Stimulated activated effector memory CD8-positive, alpha-beta T cell treated with anti-CD3 and anti-CD28 coated beads, Interleukin-12 subunit alpha, Interleukin-12 subunit beta, amount 100 ng/mL, for 72 hours (primary cell): Measurements from ENCODE around the gene NPPC.
"Not testable (repeated sequence)": the region's sequence is repeated elsewhere in the genome, so short reads cannot be mapped to it uniquely, and the experiment has no call there.

Experiments
- ATAC-seq: fragments of 150-1000 bp; cut with Tn5 transposase; 2 replicates; pipeline ENCODE4 v1.10.0; 2021
- DNase-seq, 2 donors: peaks; one replicate each; pipeline ENCODE4 v3.0.0; 2021 to 2022; ENCODE audit warnings: low spot score in 2 of 2
- H3K27ac Mint-ChIP-seq: one replicate; pipeline ENCODE4 v1.8.0; 2022; ENCODE audit warnings: mild to moderate bottlenecking, mixed read lengths
- H3K36me3 Mint-ChIP-seq: one replicate; pipeline ENCODE4 v1.8.0; 2022; ENCODE audit warnings: mild to moderate bottlenecking, mixed read lengths
- H3K4me1 Mint-ChIP-seq: one replicate; pipeline ENCODE4 v1.8.0; 2022; ENCODE audit warnings: mixed read lengths
- H3K4me3 Mint-ChIP-seq: one replicate; pipeline ENCODE4 v1.8.0; 2022; ENCODE audit warnings: mild to moderate bottlenecking, mixed read lengths
- H3K9me3 Mint-ChIP-seq: one replicate; pipeline ENCODE4 v1.8.0; 2022; ENCODE audit warnings: mixed read lengths

Gene NPPC

DNA sequence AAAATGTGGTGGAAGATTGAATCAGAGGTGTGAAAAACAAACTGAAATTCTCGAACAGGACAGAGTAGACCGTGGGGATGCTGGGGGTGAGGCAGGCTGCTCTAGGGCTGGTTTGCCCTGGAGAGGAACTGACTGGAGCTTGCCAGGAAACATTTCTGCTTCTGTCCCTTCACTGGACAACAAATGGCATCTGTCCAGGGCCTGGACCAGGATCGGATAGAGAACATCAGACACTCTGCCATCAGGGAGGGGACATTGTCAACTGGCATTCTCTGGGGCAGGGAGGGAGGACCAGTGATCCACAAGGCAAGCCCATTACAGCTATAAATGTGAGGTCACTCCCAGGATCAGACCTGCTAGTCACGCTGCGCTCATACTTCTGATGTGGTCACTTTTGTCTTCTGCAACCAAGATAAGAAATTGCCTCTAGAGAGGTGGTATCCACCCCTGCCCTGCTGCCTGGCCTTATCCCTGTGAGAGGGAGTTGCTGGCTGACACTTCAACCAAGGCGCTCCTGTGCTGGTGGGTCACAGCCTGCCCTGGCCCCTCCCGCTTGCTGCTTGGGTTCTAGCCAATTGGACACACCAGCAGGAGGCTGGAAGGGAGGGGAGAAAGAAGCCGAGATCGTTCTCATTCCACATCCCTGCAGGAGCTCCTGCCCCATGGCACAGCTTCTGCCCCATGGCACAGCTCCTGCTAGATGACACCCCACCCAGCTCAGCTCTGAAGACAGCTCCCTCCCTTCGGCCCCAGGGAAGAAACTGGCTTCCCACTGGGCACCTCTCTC is 8.7 kb downstream of the NPPC start:
- H3K27ac Mint-ChIP-seq = no peak overlapping the region
- no peaks in the 10 kb centered on the region for H3K4me1 Mint-ChIP-seq
- no peak overlapping the region for H3K4me3 Mint-ChIP-seq
- peak; percentile 24 for ATAC-seq
- no peak for DNase-seq
- no peaks in the 10 kb centered on the region for H3K9me3 Mint-ChIP-seq
- H3K36me3 Mint-ChIP-seq = no peaks in the 10 kb centered on the region

DNA sequence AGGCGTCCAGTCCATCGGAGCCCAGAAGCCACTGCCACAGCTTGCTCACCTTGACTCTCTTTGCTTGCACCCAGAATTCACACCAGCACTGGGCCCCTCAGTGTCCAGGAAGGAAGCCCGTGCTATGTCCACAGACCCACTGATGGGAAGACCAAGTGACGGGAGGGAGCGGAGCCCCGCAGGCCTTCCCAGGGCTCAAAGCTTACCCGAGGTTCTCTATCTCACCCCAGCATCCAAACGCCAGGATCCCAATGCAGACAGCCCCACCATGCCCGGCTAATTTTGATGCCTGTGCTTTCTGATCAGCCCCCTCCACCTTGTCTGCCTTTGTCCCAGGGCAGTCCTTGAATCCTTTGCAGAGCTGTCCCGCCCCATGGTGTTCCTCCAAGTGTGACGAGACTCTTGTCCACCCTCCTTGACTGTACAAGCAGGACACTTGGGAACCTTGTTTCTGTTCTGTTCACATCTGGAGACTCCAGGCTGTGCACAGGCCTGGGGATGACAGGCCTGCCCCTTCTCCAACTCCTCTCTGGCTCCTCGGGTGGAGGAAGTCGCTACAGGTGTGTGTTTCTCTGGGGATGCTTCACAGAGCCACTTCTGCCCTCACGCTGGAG is 12.0 kb downstream of the NPPC start:
- Mint-ChIP-seq H3K4me3 (no peak overlapping the region), H3K9me3 (no peaks in the 10 kb centered on the region), H3K27ac (no peak overlapping the region), H3K36me3 (no peaks in the 10 kb centered on the region), H3K4me1 (peaks cover 12% of the 10 kb centered on the region)
- DNase-seq (no peak), ATAC-seq (no peak)

DNA sequence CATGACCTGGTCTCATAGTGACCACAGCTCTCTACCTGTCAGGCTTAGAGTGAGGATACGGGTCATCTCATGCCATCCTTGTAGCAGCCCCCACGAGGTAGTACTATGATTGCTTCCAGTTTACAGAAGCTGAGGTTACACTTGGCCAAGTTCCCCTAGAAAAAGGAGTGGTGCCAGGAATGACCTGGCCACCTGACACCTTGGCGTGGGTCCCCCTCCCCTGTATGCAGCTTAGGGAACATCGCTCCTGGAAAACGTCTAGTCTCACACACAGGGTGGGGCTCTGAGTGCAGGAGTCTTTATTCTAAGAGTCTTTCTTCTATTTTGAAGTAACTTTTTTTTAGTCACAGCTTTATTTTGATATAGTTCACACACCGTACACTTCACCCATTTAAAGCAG is 14.8 kb downstream of the NPPC start:
- no peak overlapping the region for H3K27ac Mint-ChIP-seq
- H3K9me3 Mint-ChIP-seq = no peaks in the 10 kb centered on the region
- ATAC-seq (no peak), DNase-seq (no peak)
- no peaks in the 10 kb centered on the region for H3K36me3 Mint-ChIP-seq
- H3K4me3 Mint-ChIP-seq = no peak overlapping the region
- H3K4me1 Mint-ChIP-seq = peaks cover 12% of the 10 kb centered on the region

DNA sequence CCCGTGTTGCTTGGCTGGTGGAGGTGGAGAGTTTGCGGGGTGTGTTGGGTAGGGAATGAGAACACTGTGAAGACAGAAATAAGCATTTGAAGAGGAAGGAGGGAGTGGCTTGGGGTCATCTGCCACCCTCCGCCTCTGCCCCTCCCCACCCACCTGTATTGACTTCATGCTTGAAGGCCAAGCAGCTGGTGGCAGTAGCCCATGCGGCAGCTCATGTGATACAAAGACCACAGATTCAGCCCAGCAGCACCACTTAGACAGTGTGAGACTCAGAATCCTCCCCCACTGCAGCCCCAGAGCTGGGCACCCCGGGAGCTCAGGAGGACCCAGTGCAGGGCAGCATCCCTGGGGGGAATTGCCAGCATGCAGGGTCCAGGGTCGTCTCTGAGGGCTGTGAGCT is 15.4 kb downstream of the NPPC start:
- peaks cover 12% of the 10 kb centered on the region for H3K4me1 Mint-ChIP-seq
- DNase-seq (no peak), ATAC-seq (peak; percentile 27)
- H3K9me3 Mint-ChIP-seq = no peaks in the 10 kb centered on the region
- no peaks in the 10 kb centered on the region for H3K36me3 Mint-ChIP-seq
- no peak overlapping the region for H3K4me3 Mint-ChIP-seq
- no peak overlapping the region for H3K27ac Mint-ChIP-seq

DNA sequence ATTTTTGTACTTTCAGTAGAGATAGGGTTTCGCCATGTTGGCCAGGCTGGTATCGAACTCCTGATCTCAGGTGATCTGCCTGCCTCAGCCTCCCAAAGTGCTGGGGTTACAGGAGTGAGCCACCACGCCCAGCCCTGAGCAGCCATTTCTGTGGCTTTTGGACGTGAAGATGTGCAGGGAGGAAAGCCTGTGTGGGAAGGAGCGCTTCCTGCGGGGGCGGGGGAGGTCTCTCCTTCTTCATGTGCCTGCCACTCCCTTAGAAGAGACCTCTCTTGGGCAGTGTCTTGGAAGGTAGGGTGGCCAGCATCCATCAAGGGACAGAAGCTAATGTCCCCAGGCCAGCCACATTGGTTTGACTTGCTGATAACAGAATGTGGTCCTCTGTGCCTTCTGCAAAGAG is 16.0 kb downstream of the NPPC start:
- H3K27ac Mint-ChIP-seq, ATAC-seq, H3K4me3 Mint-ChIP-seq, DNase-seq, H3K9me3 Mint-ChIP-seq, H3K36me3 Mint-ChIP-seq: not testable (repeated sequence)
- peaks cover 12% of the 10 kb centered on the region for H3K4me1 Mint-ChIP-seq

DNA sequence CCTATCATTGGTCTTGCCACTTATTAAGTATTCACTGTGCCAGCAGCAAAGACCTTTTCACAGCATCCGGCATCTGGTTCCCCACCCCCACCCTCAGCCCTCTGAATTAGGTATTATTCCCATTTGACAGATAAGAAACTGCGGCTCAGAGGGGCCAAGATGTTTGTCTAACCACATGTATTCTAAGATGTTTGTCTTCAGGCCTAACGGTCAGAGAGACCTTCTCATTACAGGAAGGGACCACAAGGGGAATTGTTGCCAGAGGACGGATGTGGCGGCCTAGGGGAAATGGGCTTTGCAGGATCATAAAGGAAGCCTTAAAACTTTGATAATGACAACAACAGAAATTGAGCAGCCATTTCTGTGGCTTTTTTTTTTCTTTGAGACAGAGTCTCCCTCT is 16.6 kb downstream of the NPPC start:
- H3K9me3 Mint-ChIP-seq = no peaks in the 10 kb centered on the region
- H3K4me1 Mint-ChIP-seq = peaks cover 12% of the 10 kb centered on the region
- no peak for ATAC-seq
- H3K36me3 Mint-ChIP-seq = no peaks in the 10 kb centered on the region
- no peak for DNase-seq
- H3K4me3 Mint-ChIP-seq = no peak overlapping the region
- no peak overlapping the region for H3K27ac Mint-ChIP-seq

DNA sequence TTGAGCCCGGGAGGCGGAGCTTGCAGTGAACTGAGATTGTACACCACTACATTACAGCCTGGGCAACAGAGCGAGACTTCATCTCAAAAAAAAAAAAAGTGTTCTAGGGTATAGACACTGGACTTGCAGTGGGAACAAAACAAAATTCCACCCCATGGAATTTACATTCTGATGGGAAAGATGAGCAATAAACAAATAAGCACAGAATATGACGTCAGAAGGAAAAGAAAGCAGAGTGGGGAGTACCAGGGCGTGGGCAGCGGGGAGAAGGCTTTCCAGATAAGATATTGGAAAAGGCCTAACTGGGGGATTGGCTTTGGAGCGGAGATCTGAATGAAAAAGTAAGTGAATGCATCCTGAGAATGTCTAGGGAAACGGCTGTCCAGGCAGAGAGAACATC is 17.6 kb downstream of the NPPC start:
- no peak for ATAC-seq
- peaks cover 12% of the 10 kb centered on the region for H3K4me1 Mint-ChIP-seq

DNA sequence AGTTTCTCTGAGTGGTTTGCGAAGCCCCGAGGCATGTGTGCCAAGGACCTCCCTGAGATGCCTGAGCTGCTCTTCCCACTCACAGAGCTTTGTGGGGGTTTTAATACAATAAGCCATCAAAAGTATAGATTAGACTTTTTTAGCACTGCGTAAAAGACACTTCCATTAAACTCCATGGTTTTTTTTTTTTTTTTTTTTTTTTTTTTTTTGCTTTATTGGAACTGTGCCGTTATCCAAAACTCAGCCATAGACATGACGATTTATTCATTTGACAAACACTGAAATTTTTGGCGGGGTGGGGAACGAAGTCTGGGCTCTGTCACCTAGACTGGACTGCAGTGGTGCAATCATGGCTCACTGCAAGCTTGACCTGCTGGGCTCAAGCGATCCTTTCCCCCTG is 18.4 kb downstream of the NPPC start:
- ATAC-seq = no peak
- no peaks in the 10 kb centered on the region for H3K9me3 Mint-ChIP-seq
- DNase-seq = no peak
- H3K4me3 Mint-ChIP-seq = no peak overlapping the region
- H3K36me3 Mint-ChIP-seq = no peaks in the 10 kb centered on the region
- H3K27ac Mint-ChIP-seq = no peak overlapping the region
- H3K4me1 Mint-ChIP-seq = peaks cover 12% of the 10 kb centered on the region

More for the DNA sequence above, 17.6 kb downstream of the NPPC start:
- H3K4me3 Mint-ChIP-seq = no peak overlapping the region
- no peaks in the 10 kb centered on the region for H3K36me3 Mint-ChIP-seq
- DNase-seq = no peak
- no peaks in the 10 kb centered on the region for H3K9me3 Mint-ChIP-seq
- no peak overlapping the region for H3K27ac Mint-ChIP-seq

DNA sequence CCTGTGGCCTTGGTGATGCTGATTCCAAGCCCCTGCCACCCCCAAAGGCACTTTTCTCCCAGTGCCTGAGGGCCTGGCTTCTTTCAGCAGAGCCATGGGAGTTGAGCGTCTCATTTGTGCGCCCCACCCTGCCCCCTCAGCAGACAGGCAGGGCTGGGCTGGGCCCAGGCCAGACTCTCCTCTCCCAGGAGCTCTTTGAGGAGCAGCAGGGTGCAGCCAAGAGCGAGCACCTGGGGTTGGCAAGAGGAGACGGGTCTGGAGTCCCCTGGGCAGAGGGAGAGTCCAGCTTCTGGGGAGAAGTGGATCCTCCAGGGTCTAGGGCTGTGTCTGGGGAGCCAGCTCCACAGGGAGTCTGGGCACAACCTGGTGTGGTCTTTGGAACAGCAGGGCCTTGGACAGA is 21.2 kb downstream of the NPPC start:
- Mint-ChIP-seq H3K9me3 (no peaks in the 10 kb centered on the region), H3K36me3 (no peaks in the 10 kb centered on the region), H3K4me1 (peaks cover 2% of the 10 kb centered on the region), H3K27ac (no peak overlapping the region), H3K4me3 (no peak overlapping the region)
- DNase-seq (no peak), ATAC-seq (no peak)

DNA sequence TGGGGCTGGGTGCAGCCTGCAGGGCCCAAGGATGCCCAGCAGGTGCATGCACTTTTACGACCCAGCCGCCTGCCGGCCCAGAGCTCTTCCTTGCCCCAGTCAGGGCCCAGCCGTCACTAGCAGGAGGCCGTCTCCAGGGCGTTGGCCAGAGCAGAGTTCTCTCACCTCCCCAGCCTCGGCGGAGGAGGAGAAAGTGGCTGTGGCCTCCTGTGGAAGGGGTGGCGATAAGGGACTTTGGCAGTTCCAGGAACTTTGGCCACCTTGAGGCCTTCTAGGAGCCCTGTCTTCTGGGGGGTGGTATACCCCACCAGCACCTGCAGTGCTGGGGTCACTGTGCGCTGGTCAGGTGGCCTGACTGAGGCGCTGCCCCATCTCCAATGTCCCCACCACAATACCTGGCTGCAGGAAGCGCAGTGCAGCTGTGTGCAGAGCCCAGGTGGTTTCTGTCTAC is 22.0 kb downstream of the NPPC start:
- Mint-ChIP-seq H3K4me1 (no peaks in the 10 kb centered on the region), H3K4me3 (no peak overlapping the region), H3K36me3 (no peaks in the 10 kb centered on the region), H3K27ac (no peak overlapping the region), H3K9me3 (no peaks in the 10 kb centered on the region)
- DNase-seq (no peak), ATAC-seq (peak; percentile 11)

DNA sequence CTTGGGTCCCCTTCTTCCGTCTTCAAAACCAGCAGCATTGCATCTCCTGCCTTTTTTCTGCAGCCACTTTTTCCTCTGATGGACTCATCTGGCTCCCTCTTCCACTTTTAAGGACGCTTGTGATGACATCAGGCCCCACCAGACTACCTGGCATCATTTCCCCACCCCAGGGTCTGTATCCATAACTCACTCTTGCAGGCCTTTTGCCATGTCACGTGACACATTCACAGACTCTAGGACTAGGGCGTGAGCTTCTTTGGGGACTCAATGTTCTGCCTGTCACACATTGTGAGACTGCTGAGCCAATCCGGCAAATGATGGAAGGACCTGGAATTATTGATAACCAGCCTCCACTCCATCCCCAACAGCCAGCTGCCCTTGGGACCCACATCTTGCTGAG is 23.6 kb downstream of the NPPC start:
- no peak overlapping the region for H3K27ac Mint-ChIP-seq
- no peak overlapping the region for H3K4me3 Mint-ChIP-seq

DNA sequence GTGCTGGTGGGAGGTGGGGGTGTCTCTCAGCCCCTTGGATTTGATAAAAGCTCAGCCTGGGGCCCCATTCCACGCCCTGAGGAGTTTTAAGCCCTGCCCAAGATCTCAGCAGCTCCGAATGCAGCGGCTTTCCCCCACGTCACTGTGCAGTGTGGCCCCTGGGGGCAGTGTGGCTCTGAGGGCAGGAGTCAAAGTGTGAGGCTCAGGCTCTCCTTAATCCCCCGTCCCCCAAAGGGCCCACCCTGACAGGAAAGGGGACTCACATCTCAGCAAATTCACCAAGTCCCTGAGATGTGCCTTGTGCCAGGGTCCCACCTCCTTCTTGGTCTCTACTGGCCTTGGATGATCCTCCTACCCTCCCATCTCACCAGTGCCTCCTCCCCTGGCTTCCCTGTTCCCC is 25.2 kb downstream of the NPPC start:
- no peaks in the 10 kb centered on the region for H3K36me3 Mint-ChIP-seq
- no peaks in the 10 kb centered on the region for H3K4me1 Mint-ChIP-seq
- no peak overlapping the region for H3K27ac Mint-ChIP-seq
- no peaks in the 10 kb centered on the region for H3K9me3 Mint-ChIP-seq
- no peak overlapping the region for H3K4me3 Mint-ChIP-seq
- ATAC-seq (no peak), DNase-seq (no peak)

More for the DNA sequence above, 23.6 kb downstream of the NPPC start:
- no peak for ATAC-seq
- DNase-seq = no peak
- H3K36me3 Mint-ChIP-seq = no peaks in the 10 kb centered on the region
- no peaks in the 10 kb centered on the region for H3K4me1 Mint-ChIP-seq
- no peaks in the 10 kb centered on the region for H3K9me3 Mint-ChIP-seq

DNA sequence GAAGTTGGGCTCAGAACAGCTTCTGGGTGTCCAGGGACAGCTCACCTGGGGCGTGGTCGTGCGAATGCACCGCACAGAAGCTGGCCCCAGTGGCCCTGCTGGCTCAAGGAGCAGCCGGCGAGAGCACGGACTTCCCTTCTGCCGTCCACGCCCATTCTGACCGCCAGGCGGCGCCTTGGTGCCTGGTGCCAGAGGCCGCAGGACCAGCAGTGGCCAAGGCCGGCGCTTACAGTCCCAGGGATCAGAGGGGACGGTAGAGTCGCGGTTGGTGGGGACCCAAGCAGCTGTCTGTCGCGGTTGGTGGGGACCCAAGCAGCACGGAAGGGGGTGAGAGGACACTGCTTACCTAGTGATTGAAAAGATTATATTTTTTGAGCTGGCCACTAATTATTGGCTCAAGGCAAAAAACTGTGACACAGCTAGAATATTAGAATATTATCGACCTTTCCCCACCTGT is 25.7 kb downstream of the NPPC start:
- H3K9me3 Mint-ChIP-seq = no peaks in the 10 kb centered on the region
- ATAC-seq (peak; percentile 62), DNase-seq (peak; percentile 72 to 85)
- H3K4me1 Mint-ChIP-seq = no peaks in the 10 kb centered on the region
- no peak overlapping the region for H3K4me3 Mint-ChIP-seq
- no peak overlapping the region for H3K27ac Mint-ChIP-seq
- H3K36me3 Mint-ChIP-seq = no peaks in the 10 kb centered on the region

DNA sequence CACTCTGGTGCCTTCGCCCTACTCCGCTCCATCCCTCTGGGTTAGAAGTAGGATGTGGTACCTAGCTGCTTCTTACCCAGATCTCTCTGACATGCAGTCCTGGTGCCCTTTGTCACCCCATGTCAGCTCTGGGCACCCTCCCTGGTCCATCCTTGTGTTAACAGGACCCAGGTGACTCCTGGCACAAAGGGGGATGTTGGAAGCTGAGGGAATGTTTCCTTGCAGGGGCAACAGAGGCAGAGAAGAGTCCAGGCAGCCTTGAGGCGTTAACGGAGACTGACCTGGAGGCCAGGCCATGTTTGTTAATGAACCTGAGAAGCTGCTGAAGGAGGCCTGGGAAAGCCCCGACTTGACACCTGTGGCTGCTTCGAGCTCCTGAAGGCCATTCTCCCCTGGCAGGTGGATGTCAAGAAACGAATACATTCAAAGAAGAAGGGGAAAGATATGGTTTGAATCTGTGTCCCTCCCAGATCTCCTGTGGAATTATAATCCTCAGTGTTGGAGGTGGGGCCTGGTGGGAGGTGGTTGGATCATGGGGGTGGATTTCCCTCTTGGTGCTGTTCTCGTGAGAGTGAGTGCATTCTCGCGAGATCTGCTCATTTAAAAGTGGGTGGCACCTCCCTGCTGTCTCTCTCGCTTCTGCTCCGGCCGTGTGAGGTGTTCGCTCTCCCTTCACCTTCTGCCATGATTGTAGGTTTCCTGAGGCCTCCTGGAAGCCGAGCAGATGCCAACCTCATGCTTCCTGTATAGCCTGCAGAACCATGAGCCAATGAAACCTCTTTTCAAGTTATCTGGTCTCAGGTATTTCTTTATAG is 31.4 kb downstream of the NPPC start:
- H3K9me3 Mint-ChIP-seq = no peaks in the 10 kb centered on the region
- no peaks in the 10 kb centered on the region for H3K4me1 Mint-ChIP-seq
- no peaks in the 10 kb centered on the region for H3K36me3 Mint-ChIP-seq
- no peak overlapping the region for H3K27ac Mint-ChIP-seq
- H3K4me3 Mint-ChIP-seq = no peak overlapping the region
- DNase-seq (no peak), ATAC-seq (no peak)

DNA sequence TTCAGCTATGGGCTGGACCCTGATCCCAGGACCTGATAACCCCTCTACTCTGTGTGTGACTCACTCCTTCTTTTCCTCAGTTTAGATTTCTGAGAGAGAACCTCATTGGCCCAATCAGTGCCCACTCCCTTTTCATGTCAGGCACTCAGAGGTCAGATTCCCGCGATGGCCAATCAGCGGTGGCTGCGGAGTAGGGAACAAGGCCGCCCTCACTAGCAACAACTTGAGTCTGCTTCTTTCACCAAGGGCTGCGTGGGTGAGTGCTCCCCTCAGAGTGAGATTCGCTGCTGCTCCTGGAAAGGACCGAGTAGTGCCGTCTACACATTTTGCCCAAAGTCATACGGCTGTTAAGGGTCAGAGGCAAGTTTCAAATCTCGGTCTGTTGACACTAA is 34.7 kb downstream of the NPPC start:
- no peak overlapping the region for H3K27ac Mint-ChIP-seq
- H3K4me3 Mint-ChIP-seq = no peak overlapping the region
- ATAC-seq (no peak), DNase-seq (no peak)
- no peaks in the 10 kb centered on the region for H3K9me3 Mint-ChIP-seq
- H3K4me1 Mint-ChIP-seq = no peaks in the 10 kb centered on the region
- H3K36me3 Mint-ChIP-seq = no peaks in the 10 kb centered on the region
